CD4-positive, alpha-beta T cell treated with Interleukin-6 for 4 hours (primary cell): ENCODE data around the gene SEC31A.

Source experiments
- DNase-seq: peaks from one replicate; pipeline ENCODE4 v3.0.0-alpha.2; 2020; ENCODE audit warnings: mixed read lengths

SEC31A gene

GRCh38 chr4:82791179-82791578 is 99.8 kb downstream of the SEC31A start:
- no peak for DNase-seq

- no peak for DNase-seq
Measured at GRCh38 chr4:82790060-82790660, 100.8 kb downstream of the SEC31A start.

GRCh38 chr4:82789025-82789776 is 101.8 kb downstream of the SEC31A start:
- no peak for DNase-seq

- no peak for DNase-seq
Measured at GRCh38 chr4:82787342-82787741, 103.6 kb downstream of the SEC31A start.

GRCh38 chr4:82786828-82787227 is 104.1 kb downstream of the SEC31A start:
- DNase-seq: no peak

GRCh38 chr4:82785611-82786400 is 105.1 kb downstream of the SEC31A start:
- no peak for DNase-seq

- no peak for DNase-seq
Measured at GRCh38 chr4:82784681-82785610, 106.0 kb downstream of the SEC31A start.

GRCh38 chr4:82782626-82783345 is 108.2 kb downstream of the SEC31A start:
- DNase-seq: no peak

- DNase-seq: no peak
Measured at GRCh38 chr4:82780752-82781231, 110.2 kb downstream of the SEC31A start.

GRCh38 chr4:82780170-82780751 is 110.7 kb downstream of the SEC31A start:
- DNase-seq: no peak

GRCh38 chr4:82779032-82779431 is 111.9 kb downstream of the SEC31A start:
- DNase-seq: no peak

- DNase-seq: no peak
Measured at GRCh38 chr4:82777857-82778525, 113.0 kb downstream of the SEC31A start.

- no peak for DNase-seq
Measured at GRCh38 chr4:82776925-82777542, 113.9 kb downstream of the SEC31A start.

GRCh38 chr4:82775243-82775642 is 115.7 kb downstream of the SEC31A start:
- no peak for DNase-seq

GRCh38 chr4:82774711-82775171 is 116.2 kb downstream of the SEC31A start:
- DNase-seq: no peak

GRCh38 chr4:82773057-82773456 is 117.9 kb downstream of the SEC31A start:
- no peak for DNase-seq

GRCh38 chr4:82770607-82771006 is 120.3 kb downstream of the SEC31A start:
- no peak for DNase-seq
